ENCODE results near the gene PDE4A. TPM values are rescaled to one million over a fixed set of nuclear protein-coding genes. Genes with fewer than 3 reads are reported as not detected.
A peak's percentile ranks its signal among the peaks of the same experiment; 100 is the strongest.

Gene PDE4A
- total RNA-seq, 4 donors from 2014 or later = 0.87 to 7.1 (median 2.3) TPM

- Histone ChIP-seq H3K27me3 (peaks cover 0 to 81% (median 10%) of the 10 kb centered on the region in 4 donors), H3K36me3 (peaks cover 0 to 19% (median 3%) of the 10 kb centered on the region in 3 donors), H3K4me3 (peak overlapping the region; percentile 52 to 74 (median 61)), H3K9me3 (no peaks in the 10 kb centered on the region), H3K27ac (peak overlapping the region; percentile 73 to 88 (median 86)), H3K4me1 (peaks cover 35 to 95% (median 38%) of the 10 kb centered on the region in 3 donors)
- intact Hi-C loops (cut with DNase I) = no loop called here
- no peak for DNase-seq
- TF ChIP-seq POLR2A (IDR thresholded peaks at IDR 0.05) (no peak), CTCF (IDR thresholded peaks at IDR 0.05) (no peak)
- WGBS, 2 donors = 26 to 49% methylated on average over 5 to 8 of the region's 10 CpGs
Measured at GRCh38 chr19:10516671-10517286, 96.4 kb downstream of the PDE4A start.

DNA sequence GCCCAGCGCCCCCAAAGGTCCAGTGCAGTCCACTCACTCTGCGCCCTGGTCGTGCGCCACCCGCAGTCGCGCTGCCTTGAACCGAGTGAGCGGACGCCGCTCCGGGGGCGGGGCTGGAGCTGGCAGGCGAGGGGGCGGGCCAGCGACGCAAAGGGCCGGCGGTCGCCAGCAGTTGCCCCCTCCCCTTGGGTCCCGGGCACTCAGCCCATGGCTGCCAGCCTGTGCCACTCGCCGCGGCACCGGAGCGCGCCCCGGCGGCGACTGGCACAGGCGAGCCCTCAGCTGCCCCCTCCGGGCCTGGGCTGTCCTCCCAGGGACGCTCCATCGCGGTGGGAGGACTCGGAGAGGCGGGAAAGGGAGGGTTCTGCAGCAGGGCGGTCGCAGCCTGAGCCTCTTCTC, 97.0 kb downstream of the PDE4A start, which contains the start of gene S1PR5:
Gene S1PR5, minus strand, starts transcription at position 87 of the 399 bp plus-strand sequence. CDS start 2,436 bp downstream, outside the sequence.
- Histone ChIP-seq H3K9me3 (no peaks in the 10 kb centered on the region), H3K27me3 (peaks cover 0 to 77% (median 10%) of the 10 kb centered on the region in 4 donors), H3K4me1 (peaks cover 38 to 97% (median 39%) of the 10 kb centered on the region in 3 donors), H3K27ac (peak within 1 kb of the TSS; percentile 73 to 88 (median 86)), H3K36me3 (peaks cover 0 to 19% (median 3%) of the 10 kb centered on the region in 3 donors), H3K4me3 (peak within 1 kb of the TSS; percentile 52 to 74 (median 61))
- intact Hi-C loops (cut with DNase I) = no loop called here
- WGBS, 2 donors = no CpG with 5 or more reads among the region's 39 CpGs
- no peak for DNase-seq
- TF ChIP-seq POLR2A (IDR thresholded peaks at IDR 0.05) (peak in 1 of 4 donors; percentile 32), CTCF (IDR thresholded peaks at IDR 0.05) (no peak)

GRCh38 chr19:10517760-10518443, 97.6 kb downstream of the PDE4A start:
- Histone ChIP-seq H3K4me3 (peak overlapping the region; percentile 52 to 74 (median 61)), H3K9me3 (no peaks in the 10 kb centered on the region), H3K36me3 (peaks cover 0 to 19% (median 3%) of the 10 kb centered on the region in 3 donors), H3K27ac (peak overlapping the region; percentile 73 to 88 (median 86)), H3K27me3 (peaks cover 0 to 71% (median 10%) of the 10 kb centered on the region in 4 donors), H3K4me1 (peaks cover 38 to 97% (median 39%) of the 10 kb centered on the region in 3 donors)
- WGBS, 2 donors = 1 to 7% methylated on average over 12 to 20 of the region's 27 CpGs
- no peak for TF ChIP-seq CTCF (IDR thresholded peaks at IDR 0.05)
- TF ChIP-seq POLR2A (IDR thresholded peaks at IDR 0.05) = peak in 1 of 4 donors; percentile 6
- DNase-seq = no peak
- intact Hi-C loops (cut with DNase I) = no loop called here

GRCh38 chr19:10518444-10519361, 98.4 kb downstream of the PDE4A start:
- Histone ChIP-seq H3K27me3 (peaks cover 0 to 63% (median 10%) of the 10 kb centered on the region in 4 donors), H3K9me3 (no peaks in the 10 kb centered on the region), H3K27ac (peak overlapping the region; percentile 67 to 88 (median 86)), H3K36me3 (peaks cover 0 to 12% (median 3%) of the 10 kb centered on the region in 3 donors), H3K4me1 (peaks cover 38 to 97% (median 39%) of the 10 kb centered on the region in 3 donors), H3K4me3 (peak overlapping the region in 1 of 4 donors; percentile 74)
- no peak for DNase-seq
- intact Hi-C loops (cut with DNase I) = no loop called here
- WGBS, 2 donors = 5 to 12% methylated on average over 11 to 17 of the region's 33 CpGs
- TF ChIP-seq POLR2A (IDR thresholded peaks at IDR 0.05) = no peak
- no peak for TF ChIP-seq CTCF (IDR thresholded peaks at IDR 0.05)

Other genes starting within 250 kb of the PDE4A start
- gene DNMT1, start 225.6 kb upstream of the PDE4A start, total RNA-seq = 10 to 100 TPM; 29.5 to 80.6 (median 48.4) TPM
- 1 to 10 TPM; 1.6 to 6.1 (median 3.3) TPM for gene S1PR2, start 189.2 kb upstream of the PDE4A start, total RNA-seq
- 100 to 1,000 TPM in 2 of 4 donors, 10 to 100 TPM in 2; 77.6 to 105 (median 92.6) TPM for gene MRPL4, start 168.3 kb upstream of the PDE4A start, total RNA-seq
- gene ICAM1, start 149.4 kb upstream of the PDE4A start, total RNA-seq = 10 to 100 TPM in 1 of 4 donors, 1 to 10 TPM in 3; 5.4 to 26.4 (median 7.7) TPM
- gene ICAM4, start 133.6 kb upstream of the PDE4A start, total RNA-seq = under 1 TPM in 2 of 4 donors, not detected in 2; 0.29 to 0.76 TPM
- gene ICAM5, start 130.6 kb upstream of the PDE4A start, total RNA-seq = 1 to 10 TPM in 2 of 4 donors, under 1 TPM in 1, not detected in 1; 0.12 to 1.6 (median 1.3) TPM
- gene ZGLP1, start 110.7 kb upstream of the PDE4A start, total RNA-seq = 1 to 10 TPM in 2 of 4 donors, under 1 TPM in 2; 0.79 to 1.5 (median 1.2) TPM
- 10 to 100 TPM in 2 of 4 donors, 1 to 10 TPM in 2; 8.0 to 20.7 (median 12.3) TPM for gene FDX2, start 104.5 kb upstream of the PDE4A start, total RNA-seq
- gene RAVER1, start 87.0 kb upstream of the PDE4A start, total RNA-seq = 10 to 100 TPM; 13.8 to 26.8 (median 19.7) TPM
- gene ICAM3, start 80.9 kb upstream of the PDE4A start, total RNA-seq = 10 to 100 TPM in 1 of 4 donors, 1 to 10 TPM in 3; 4.3 to 22.7 (median 8.0) TPM
- 10 to 100 TPM; 41.8 to 74.2 (median 50.7) TPM for gene TYK2, start 40.0 kb upstream of the PDE4A start, total RNA-seq
- 100 to 1,000 TPM; 128 to 171 (median 152) TPM for gene CDC37, start 17.0 kb upstream of the PDE4A start, total RNA-seq
- 10 to 100 TPM; 66.2 to 86.9 (median 76.4) TPM for gene KEAP1, start 82.8 kb downstream of the PDE4A start, total RNA-seq
- 10 to 100 TPM in 3 of 4 donors, 1 to 10 TPM in 1; 8.9 to 27.2 (median 16.3) TPM for gene S1PR5, start 96.9 kb downstream of the PDE4A start, total RNA-seq
- 10 to 100 TPM; 46.5 to 59.3 (median 51.4) TPM for gene ATG4D, start 123.4 kb downstream of the PDE4A start, total RNA-seq
- gene KRI1, start 145.5 kb downstream of the PDE4A start, total RNA-seq = 10 to 100 TPM; 18.2 to 30.3 (median 23.9) TPM
- 10 to 100 TPM in 1 of 4 donors, 1 to 10 TPM in 3; 5.1 to 14.4 (median 6.2) TPM for gene CDKN2D, start 148.4 kb downstream of the PDE4A start, total RNA-seq
- gene AP1M2, start 166.8 kb downstream of the PDE4A start, total RNA-seq = 10 to 100 TPM; 24.8 to 67.0 (median 57.1) TPM
- gene SLC44A2, start 205.0 kb downstream of the PDE4A start, total RNA-seq = 10 to 100 TPM; 59.7 to 82.8 (median 69.8) TPM
- gene ILF3, start 233.8 kb downstream of the PDE4A start, total RNA-seq = 100 to 1,000 TPM in 2 of 4 donors, 10 to 100 TPM in 2; 68.7 to 123 (median 98.3) TPM